Ishikawa (cell line): Measurements from ENCODE around the gene RSBN1L.

ENCODE experiments used
- CEBPB ChIP-seq: IDR thresholded peaks from 2 replicates; pipeline ENCODE4 v1.6.1; 2012
- EGR1 ChIP-seq: IDR thresholded peaks from 2 replicates; pipeline ENCODE4 v1.6.1; 2012
- EP300 ChIP-seq: IDR thresholded peaks from 2 replicates; pipeline ENCODE4 v1.6.1; 2012; ENCODE audit warnings: borderline replicate concordance
- FOXM1 ChIP-seq: IDR thresholded peaks from 2 replicates; pipeline ENCODE4 v1.6.1; 2012; ENCODE audit warnings: low read depth, borderline replicate concordance
- RAD21 ChIP-seq: IDR thresholded peaks from 2 replicates; pipeline ENCODE4 v1.6.1; 2012; ENCODE audit warnings: low read depth
- TAF1 ChIP-seq: IDR thresholded peaks from 2 replicates; pipeline ENCODE4 v1.6.1; 2012; ENCODE audit warnings: low read depth, mild to moderate bottlenecking
- TEAD4 ChIP-seq: IDR thresholded peaks from 2 replicates; pipeline ENCODE4 v1.6.1; 2012
- USF1 ChIP-seq: IDR thresholded peaks from 2 replicates; pipeline ENCODE4 v1.6.1; 2012
- YY1 ChIP-seq: IDR thresholded peaks from 2 replicates; pipeline ENCODE4 v1.6.1; 2012; ENCODE audit warnings: low read depth
- TF ChIP-seq, protein P1 (sequence below): IDR thresholded peaks from 2 replicates; pipeline ENCODE4 v1.6.1; 2012

DNA sequence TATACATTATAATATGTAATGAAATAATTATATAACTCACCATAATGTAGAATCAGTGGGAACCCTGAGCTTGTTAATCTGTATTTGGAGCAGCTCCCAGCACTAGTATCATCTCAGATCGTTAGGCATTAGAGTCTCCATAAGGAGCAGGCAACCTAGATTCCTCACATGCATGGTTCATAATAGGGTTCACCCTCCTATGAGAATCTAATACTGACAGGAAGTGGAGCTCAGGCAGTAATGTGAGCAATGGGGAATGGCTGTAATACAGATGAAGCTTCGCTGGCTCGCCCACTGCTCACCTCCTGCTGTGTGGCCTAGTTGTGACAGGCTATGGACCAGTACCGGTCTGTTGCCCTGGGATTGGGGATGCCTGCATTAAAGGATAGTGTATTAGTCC lies 49.5 kb downstream of the RSBN1L start:
- TF ChIP-seq TAF1 (no peak), RAD21 (no peak), FOXM1 (no peak), USF1 (no peak), EP300 (no peak), TEAD4 (no peak), EGR1 (no peak), YY1 (no peak), CEBPB (no peak)
- TF ChIP-seq, protein P1, sequence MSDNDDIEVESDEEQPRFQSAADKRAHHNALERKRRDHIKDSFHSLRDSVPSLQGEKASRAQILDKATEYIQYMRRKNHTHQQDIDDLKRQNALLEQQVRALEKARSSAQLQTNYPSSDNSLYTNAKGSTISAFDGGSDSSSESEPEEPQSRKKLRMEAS = no peak
